Measurements from ENCODE around the gene KCP. TPM values are rescaled to one million over a fixed set of nuclear protein-coding genes. Genes with fewer than 3 reads are reported as not detected.

KCP gene
- polyA plus RNA-seq, 1 donor from 2014 or later: 0.31 TPM

GRCh38 chr7:128827248-128827958 is 83.1 kb downstream of the KCP start:
- H3F3A ChIP-seq (ENCODE audit: insufficient read depth, low read length, poor library complexity, severe bottlenecking): no peaks in the 10 kb centered on the region
- H3K9ac ChIP-seq (ENCODE audit: low read length): no peak overlapping the region
- H2AFZ ChIP-seq (ENCODE audit: low read depth, low read length): no peak overlapping the region
- no peaks in the 10 kb centered on the region for H3K9me3 ChIP-seq (ENCODE audit: low read length)
- no peaks in the 10 kb centered on the region for H3K9me2 ChIP-seq (ENCODE audit: insufficient read depth, low read length)
- H3K36me3 ChIP-seq (ENCODE audit: insufficient read depth, low read length): no peaks in the 10 kb centered on the region
- no peak overlapping the region for H3K4me3 ChIP-seq (ENCODE audit: low read length)
- H3K27me3 ChIP-seq (ENCODE audit: insufficient read depth, low read depth, low read length): peaks cover 25% of the 10 kb centered on the region
- H3K79me2 ChIP-seq (replicated peaks; ENCODE audit: insufficient read depth, low read length): no peaks in the 10 kb centered on the region
- no peak overlapping the region for H3K27ac ChIP-seq (ENCODE audit: low read length)
- no peak overlapping the region for H3K4me2 ChIP-seq (ENCODE audit: low read length)
- H4K20me1 ChIP-seq (ENCODE audit: insufficient read depth): no peaks in the 10 kb centered on the region
- TF ChIP-seq EZH2 (IDR thresholded peaks at IDR 0.05; ENCODE audit: borderline replicate concordance, insufficient read depth, low read length, poor library complexity, severe bottlenecking) (no peak), EP300 (conservative IDR thresholded peaks at IDR 0.05; ENCODE audit: poor library complexity, severe bottlenecking) (no peak), CTCF (IDR thresholded peaks at IDR 0.05; ENCODE audit: poor library complexity, severe bottlenecking) (no peak), SMC3 (conservative IDR thresholded peaks at IDR 0.05; ENCODE audit: poor library complexity) (no peak), REST (IDR thresholded peaks at IDR 0.05; ENCODE audit: borderline replicate concordance) (no peak), MXI1 (conservative IDR thresholded peaks at IDR 0.05; ENCODE audit: poor library complexity, severe bottlenecking) (no peak), TAF1 (IDR thresholded peaks at IDR 0.05; ENCODE audit: low read depth) (no peak), POLR2AphosphoS5 (IDR thresholded peaks at IDR 0.05) (no peak), RAD21 (conservative IDR thresholded peaks at IDR 0.05) (no peak)

GRCh38 chr7:128826916-128827247 is 83.6 kb downstream of the KCP start:
- TF ChIP-seq MXI1 (conservative IDR thresholded peaks at IDR 0.05; ENCODE audit: poor library complexity, severe bottlenecking): no peak
- TF ChIP-seq EZH2 (IDR thresholded peaks at IDR 0.05; ENCODE audit: borderline replicate concordance, insufficient read depth, low read length, poor library complexity, severe bottlenecking): no peak
- TF ChIP-seq TAF1 (IDR thresholded peaks at IDR 0.05; ENCODE audit: low read depth): no peak
- no peak for TF ChIP-seq POLR2AphosphoS5 (IDR thresholded peaks at IDR 0.05)
- no peak for TF ChIP-seq SMC3 (conservative IDR thresholded peaks at IDR 0.05; ENCODE audit: poor library complexity)
- no peak for TF ChIP-seq EP300 (conservative IDR thresholded peaks at IDR 0.05; ENCODE audit: poor library complexity, severe bottlenecking)
- TF ChIP-seq RAD21 (conservative IDR thresholded peaks at IDR 0.05): no peak
- TF ChIP-seq CTCF (IDR thresholded peaks at IDR 0.05; ENCODE audit: poor library complexity, severe bottlenecking): no peak
- TF ChIP-seq REST (IDR thresholded peaks at IDR 0.05; ENCODE audit: borderline replicate concordance): no peak
- no peaks in the 10 kb centered on the region for H3K79me2 ChIP-seq (replicated peaks; ENCODE audit: insufficient read depth, low read length)
- H3K9me3 ChIP-seq (ENCODE audit: low read length): no peaks in the 10 kb centered on the region
- no peaks in the 10 kb centered on the region for H3K36me3 ChIP-seq (ENCODE audit: insufficient read depth, low read length)
- H3K9me2 ChIP-seq (ENCODE audit: insufficient read depth, low read length): no peaks in the 10 kb centered on the region
- H3K27ac ChIP-seq (ENCODE audit: low read length): no peak overlapping the region
- H3F3A ChIP-seq (ENCODE audit: insufficient read depth, low read length, poor library complexity, severe bottlenecking): no peaks in the 10 kb centered on the region
- no peak overlapping the region for H3K4me3 ChIP-seq (ENCODE audit: low read length)
- no peak overlapping the region for H3K4me2 ChIP-seq (ENCODE audit: low read length)
- peaks cover 25% of the 10 kb centered on the region for H3K27me3 ChIP-seq (ENCODE audit: insufficient read depth, low read depth, low read length)
- no peak overlapping the region for H2AFZ ChIP-seq (ENCODE audit: low read depth, low read length)
- no peaks in the 10 kb centered on the region for H4K20me1 ChIP-seq (ENCODE audit: insufficient read depth)
- H3K9ac ChIP-seq (ENCODE audit: low read length): no peak overlapping the region
